ENCODE measurements around the gene ARID2.

DNA sequence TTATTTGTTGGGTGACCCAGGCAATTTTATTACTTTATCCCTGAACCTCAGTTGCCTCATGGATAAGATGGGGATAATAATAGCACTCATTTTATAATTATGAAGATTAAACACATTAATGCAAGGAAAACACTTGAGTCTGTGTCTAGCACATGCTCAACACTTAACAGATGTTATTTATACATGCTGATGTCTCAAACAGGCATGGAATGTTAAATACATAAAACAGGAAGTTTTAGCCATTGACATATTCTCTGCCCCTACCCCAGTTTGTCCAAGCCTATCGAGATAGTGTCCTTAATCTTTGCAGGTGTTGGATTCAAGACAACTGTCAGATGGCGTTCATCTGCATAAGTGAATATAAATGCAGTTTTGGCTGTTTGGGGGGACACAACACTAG is 151.0 kb downstream of the ARID2 start:
- TF ChIP-seq, protein P1, sequence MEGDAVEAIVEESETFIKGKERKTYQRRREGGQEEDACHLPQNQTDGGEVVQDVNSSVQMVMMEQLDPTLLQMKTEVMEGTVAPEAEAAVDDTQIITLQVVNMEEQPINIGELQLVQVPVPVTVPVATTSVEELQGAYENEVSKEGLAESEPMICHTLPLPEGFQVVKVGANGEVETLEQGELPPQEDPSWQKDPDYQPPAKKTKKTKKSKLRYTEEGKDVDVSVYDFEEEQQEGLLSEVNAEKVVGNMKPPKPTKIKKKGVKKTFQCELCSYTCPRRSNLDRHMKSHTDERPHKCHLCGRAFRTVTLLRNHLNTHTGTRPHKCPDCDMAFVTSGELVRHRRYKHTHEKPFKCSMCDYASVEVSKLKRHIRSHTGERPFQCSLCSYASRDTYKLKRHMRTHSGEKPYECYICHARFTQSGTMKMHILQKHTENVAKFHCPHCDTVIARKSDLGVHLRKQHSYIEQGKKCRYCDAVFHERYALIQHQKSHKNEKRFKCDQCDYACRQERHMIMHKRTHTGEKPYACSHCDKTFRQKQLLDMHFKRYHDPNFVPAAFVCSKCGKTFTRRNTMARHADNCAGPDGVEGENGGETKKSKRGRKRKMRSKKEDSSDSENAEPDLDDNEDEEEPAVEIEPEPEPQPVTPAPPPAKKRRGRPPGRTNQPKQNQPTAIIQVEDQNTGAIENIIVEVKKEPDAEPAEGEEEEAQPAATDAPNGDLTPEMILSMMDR (IDR thresholded peaks at IDR 0.05 in 4 of 5, conservative IDR thresholded peaks at IDR 0.05 in 1 of 5), result no peak
- no peak for TF ChIP-seq POLR2A (IDR thresholded peaks at IDR 0.05)

All from gastrocnemius medialis (tissue), 4 donors.